Ectodermal cell (in vitro differentiated cells): ENCODE results near the gene MBNL1.

Source experiments
- H3K27ac ChIP-seq: 2 replicates; pipeline ENCODE4 v1.7.0; 2013; ENCODE audit warnings: mild to moderate bottlenecking, low read depth, low read length; ENCODE audit not compliant: insufficient read depth, poor library complexity, severe bottlenecking
- H3K27me3 ChIP-seq: 2 replicates; pipeline ENCODE4 v1.7.0; 2013; ENCODE audit warnings: mild to moderate bottlenecking, low read length; ENCODE audit not compliant: insufficient read depth, control insufficient read depth, poor library complexity, severe bottlenecking
- H3K36me3 ChIP-seq: one replicate; pipeline ENCODE4 v1.7.0; 2013; ENCODE audit warnings: low read length; ENCODE audit not compliant: control insufficient read depth, insufficient read depth
- H3K4me1 ChIP-seq: one replicate; pipeline ENCODE4 v1.7.0; 2013; ENCODE audit warnings: low read length; ENCODE audit not compliant: control insufficient read depth, insufficient read depth
- H3K4me3 ChIP-seq: 2 replicates; pipeline ENCODE4 v1.7.0; 2013; ENCODE audit warnings: low read depth, low read length, control low read depth; ENCODE audit not compliant: insufficient read depth
- H3K9me3 ChIP-seq: 2 replicates; pipeline ENCODE4 v1.7.0; 2013; ENCODE audit warnings: mild to moderate bottlenecking, low read length, moderate library complexity; ENCODE audit not compliant: control insufficient read depth
- WGBS, 2 experiments: methylation state at CpG; one replicate each; pipeline ENCODE4 v1.1.7; 2013; ENCODE audit warnings: missing lambda C conversion rate in 2 of 2; 5-methylcytosine and 5-hydroxymethylcytosine counted together

MBNL1 gene

DNA sequence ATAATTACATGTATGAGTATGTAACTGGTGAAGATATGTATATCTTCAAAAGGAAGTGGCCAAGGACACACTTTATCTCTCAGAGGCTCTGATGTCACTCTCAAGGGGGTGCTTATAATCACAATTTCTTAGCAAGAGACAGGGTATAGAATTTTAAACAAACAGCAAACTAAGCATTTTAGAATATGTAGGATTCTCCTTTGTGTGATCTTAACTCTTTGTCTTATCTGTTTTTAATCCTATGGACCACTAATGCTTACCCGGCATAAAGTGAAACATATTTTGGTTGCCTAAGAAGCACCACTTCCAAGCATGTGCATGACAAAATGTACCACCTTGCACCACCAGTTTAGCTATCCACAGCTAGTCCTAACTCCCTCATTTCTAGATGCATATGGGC is 8.2 kb upstream of the MBNL1 start:
- no peak overlapping the region for H3K27ac ChIP-seq
- H3K4me1 ChIP-seq, result peaks cover 4% of the 10 kb centered on the region
- 84 to 100% methylated on average over 1 of the region's 1 CpG for WGBS, 2 experiments
- peaks cover 7% of the 10 kb centered on the region for H3K27me3 ChIP-seq
- H3K9me3 ChIP-seq, result no peaks in the 10 kb centered on the region
- H3K4me3 ChIP-seq, result no peak overlapping the region
- H3K36me3 ChIP-seq, result no peaks in the 10 kb centered on the region

DNA sequence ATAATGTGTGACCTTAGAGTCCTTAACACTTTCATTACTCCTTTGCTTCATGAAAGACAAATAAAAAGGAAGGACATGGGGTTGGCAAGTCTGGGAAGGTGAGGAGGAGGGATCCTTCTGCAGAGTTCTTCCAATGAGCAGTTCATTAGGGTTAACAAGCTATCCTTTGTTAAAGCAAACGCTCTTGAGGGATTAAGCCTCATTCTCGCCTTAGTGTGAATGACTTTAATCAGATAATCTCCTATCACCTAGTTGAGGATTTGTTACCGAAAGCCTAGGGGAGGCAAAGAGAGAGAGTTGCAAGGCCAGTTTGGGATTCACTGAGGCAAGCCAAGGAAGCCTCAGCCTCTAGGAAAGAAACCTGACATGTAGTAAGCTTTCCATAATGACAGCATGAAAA is 7.4 kb upstream of the MBNL1 start:
- Histone ChIP-seq H3K9me3 (no peaks in the 10 kb centered on the region), H3K36me3 (no peaks in the 10 kb centered on the region), H3K4me1 (peaks cover 4% of the 10 kb centered on the region), H3K4me3 (no peak overlapping the region), H3K27ac (no peak overlapping the region), H3K27me3 (peaks cover 8% of the 10 kb centered on the region)
- 25 to 63% methylated on average over 1 to 3 of the region's 3 CpGs for WGBS, 2 experiments

DNA sequence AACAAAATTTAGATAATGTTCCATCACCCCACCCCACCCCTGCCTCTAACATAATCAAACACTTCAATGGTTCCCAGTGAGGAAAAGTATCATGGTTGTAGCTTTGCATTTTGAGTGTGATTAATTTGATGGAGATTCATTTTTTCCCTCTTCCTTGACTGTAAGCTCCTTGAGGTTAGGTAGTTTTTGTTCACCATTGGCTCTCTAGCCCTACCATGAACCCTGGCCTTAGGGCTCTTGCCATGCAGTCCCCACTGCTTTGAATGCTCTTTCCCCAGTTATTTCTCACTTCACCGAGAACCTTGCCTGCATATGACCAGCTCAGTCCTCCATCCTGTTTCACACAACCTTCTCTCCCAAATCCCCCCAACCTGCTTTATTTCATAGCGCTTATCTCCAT is 5.0 kb upstream of the MBNL1 start:
- Histone ChIP-seq H3K9me3 (no peaks in the 10 kb centered on the region), H3K4me3 (no peak overlapping the region), H3K27ac (no peak overlapping the region), H3K36me3 (no peaks in the 10 kb centered on the region), H3K27me3 (peaks cover 30% of the 10 kb centered on the region), H3K4me1 (peaks cover 4% of the 10 kb centered on the region)
- 82 to 90% methylated on average over 1 to 2 of the region's 2 CpGs for WGBS, 2 experiments

DNA sequence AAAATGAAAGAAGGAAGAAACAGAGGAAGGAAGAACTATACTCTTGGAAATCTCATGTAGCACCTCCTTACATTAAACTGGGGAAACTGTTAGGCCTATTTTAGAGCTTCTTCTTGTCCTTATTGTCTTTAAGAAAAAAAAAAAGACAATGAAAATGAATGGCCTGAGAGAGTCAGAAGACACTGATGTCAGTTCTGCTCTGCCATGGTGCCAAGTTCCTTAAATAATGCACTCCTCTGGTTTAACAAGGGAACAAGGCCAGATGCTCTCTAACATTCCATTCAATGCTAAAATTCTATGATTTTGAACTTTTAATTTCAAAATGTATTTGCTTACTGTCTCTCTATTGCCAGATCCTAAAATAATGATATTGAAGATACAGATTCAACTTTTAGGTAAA is 4.4 kb upstream of the MBNL1 start:
- Histone ChIP-seq H3K9me3 (no peaks in the 10 kb centered on the region), H3K4me1 (peaks cover 4% of the 10 kb centered on the region), H3K27ac (no peak overlapping the region), H3K4me3 (no peak overlapping the region), H3K36me3 (no peaks in the 10 kb centered on the region), H3K27me3 (peaks cover 30% of the 10 kb centered on the region)

DNA sequence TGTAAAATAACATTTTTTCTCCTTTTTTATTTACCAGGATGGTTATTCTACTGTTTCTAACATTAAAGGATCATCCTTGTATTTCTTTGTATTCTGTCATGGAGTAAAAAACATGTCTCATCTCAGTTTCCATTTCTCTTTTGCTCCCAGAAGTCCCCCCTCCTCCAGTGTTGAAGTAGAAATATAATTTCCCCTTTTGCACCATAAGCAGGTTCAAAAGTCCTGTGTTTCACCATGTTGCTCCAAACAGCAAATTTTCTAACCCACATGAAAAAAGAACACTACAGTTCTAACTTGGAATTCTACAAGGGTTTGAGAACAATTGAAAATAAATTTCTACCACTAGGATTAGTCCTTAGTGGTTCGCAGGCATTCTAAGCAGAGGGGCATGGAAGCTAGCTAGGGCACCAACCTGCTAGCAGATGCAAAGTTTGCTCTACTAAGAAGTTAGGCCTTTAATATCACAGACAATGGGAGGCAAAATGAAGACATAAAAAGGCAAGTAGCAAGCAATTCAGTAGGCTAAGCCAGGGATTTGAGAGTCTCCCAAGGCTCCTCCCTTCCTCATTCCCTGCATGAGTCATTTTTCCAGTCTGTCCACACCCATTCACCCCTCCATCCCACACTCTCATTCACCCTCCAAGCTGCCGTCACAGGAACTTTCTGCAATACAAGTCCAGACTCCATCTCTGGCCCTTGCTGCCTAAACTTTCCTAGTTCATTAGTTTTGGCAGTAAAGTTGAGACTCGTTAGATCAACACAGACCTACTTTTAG is 2.3 kb upstream of the MBNL1 start:
- Histone ChIP-seq H3K27ac (no peak overlapping the region), H3K4me1 (peaks cover 4% of the 10 kb centered on the region), H3K4me3 (no peak overlapping the region), H3K36me3 (no peaks in the 10 kb centered on the region), H3K9me3 (no peaks in the 10 kb centered on the region), H3K27me3 (peaks cover 35% of the 10 kb centered on the region)
- 85 to 91% methylated on average over 3 of the region's 3 CpGs for WGBS, 2 experiments

DNA sequence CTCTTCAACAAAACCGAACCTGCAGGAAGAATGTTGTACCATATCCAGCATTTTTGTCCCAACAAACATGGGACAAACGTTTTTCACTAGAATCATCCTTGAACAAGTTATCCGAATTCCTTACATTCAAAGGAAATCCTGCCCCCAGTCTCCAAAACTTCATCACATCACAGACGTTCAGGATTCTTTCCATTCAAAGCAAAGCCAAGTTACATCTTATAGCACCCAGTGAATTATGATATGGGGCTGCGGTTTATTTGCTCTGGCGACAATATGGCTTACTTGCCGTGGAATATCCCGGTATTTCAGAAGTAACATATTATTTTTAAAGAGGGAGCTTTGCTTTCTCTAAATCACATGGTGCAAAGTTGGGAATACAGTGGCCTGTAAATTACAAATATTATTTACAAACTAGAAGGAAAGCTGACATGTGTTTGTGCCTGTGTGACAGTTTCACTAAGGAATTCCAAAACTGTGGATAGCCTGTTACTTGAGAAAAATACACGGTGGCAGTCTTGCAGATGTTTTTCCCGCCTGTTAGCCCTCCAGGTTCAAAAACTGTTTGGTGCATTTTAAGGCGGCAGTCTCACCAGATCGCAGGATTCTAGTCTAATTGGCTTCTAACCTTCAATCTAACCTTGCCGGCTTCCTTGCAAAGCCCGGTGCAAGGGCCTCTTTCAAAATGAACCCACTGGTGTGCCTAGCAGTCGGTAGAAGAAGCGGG is 736 bp upstream of the MBNL1 start:
- no peaks in the 10 kb centered on the region for H3K36me3 ChIP-seq
- H3K27ac ChIP-seq, result peak overlapping the region; percentile 84
- WGBS, 2 experiments, result 45 to 51% methylated on average over 14 to 16 of the region's 16 CpGs
- peak overlapping the region; percentile 76 for H3K4me3 ChIP-seq
- H3K9me3 ChIP-seq, result no peaks in the 10 kb centered on the region
- peaks cover 27% of the 10 kb centered on the region for H3K27me3 ChIP-seq
- H3K4me1 ChIP-seq, result no peaks in the 10 kb centered on the region

DNA sequence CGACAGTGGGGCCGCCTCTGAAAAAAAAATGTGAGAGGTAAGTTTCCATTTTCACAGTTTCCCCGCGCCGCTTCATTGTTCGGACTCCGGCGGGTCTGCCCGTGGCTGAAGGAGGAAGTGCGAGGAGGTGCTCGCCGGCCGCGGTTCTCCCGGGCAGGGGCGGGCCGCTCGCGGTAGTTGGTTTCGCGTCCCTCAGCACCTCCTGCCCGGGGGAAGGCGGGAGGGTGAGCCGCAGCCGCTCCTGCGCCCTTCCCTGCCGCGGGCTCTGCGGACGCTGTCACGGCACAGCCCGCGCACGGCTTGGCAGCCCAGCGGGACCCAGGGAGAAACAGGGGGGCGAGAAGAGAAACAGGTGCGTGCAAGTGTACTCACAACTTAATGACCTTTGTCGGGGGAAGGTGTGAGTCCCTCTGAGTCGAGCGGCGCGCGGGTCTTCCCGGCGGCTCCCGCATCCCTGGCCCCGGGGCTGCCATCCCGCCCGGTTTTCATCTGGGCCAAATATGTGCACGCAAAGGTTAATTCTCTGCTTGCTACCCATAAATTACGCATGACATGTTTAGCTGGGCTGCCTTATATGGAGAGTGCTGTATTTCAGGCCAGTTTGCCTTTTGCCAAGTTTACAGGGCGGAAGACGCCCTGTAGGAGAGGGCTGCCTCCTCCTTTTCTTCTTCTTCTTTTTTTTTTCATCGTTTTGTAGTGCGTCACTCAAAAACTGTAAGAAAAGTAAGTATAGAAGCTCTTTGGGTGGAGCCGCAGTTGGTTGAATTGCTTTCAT is 514 bp downstream of the MBNL1 start:
- H3K27ac ChIP-seq, result peak overlapping the region; percentile 84
- H3K9me3 ChIP-seq, result no peaks in the 10 kb centered on the region
- H3K4me3 ChIP-seq, result peak overlapping the region; percentile 76
- no peaks in the 10 kb centered on the region for H3K4me1 ChIP-seq
- WGBS, 2 experiments, result 0% methylated on average over 55 to 56 of the region's 56 CpGs
- H3K36me3 ChIP-seq, result no peaks in the 10 kb centered on the region
- peaks cover 27% of the 10 kb centered on the region for H3K27me3 ChIP-seq

DNA sequence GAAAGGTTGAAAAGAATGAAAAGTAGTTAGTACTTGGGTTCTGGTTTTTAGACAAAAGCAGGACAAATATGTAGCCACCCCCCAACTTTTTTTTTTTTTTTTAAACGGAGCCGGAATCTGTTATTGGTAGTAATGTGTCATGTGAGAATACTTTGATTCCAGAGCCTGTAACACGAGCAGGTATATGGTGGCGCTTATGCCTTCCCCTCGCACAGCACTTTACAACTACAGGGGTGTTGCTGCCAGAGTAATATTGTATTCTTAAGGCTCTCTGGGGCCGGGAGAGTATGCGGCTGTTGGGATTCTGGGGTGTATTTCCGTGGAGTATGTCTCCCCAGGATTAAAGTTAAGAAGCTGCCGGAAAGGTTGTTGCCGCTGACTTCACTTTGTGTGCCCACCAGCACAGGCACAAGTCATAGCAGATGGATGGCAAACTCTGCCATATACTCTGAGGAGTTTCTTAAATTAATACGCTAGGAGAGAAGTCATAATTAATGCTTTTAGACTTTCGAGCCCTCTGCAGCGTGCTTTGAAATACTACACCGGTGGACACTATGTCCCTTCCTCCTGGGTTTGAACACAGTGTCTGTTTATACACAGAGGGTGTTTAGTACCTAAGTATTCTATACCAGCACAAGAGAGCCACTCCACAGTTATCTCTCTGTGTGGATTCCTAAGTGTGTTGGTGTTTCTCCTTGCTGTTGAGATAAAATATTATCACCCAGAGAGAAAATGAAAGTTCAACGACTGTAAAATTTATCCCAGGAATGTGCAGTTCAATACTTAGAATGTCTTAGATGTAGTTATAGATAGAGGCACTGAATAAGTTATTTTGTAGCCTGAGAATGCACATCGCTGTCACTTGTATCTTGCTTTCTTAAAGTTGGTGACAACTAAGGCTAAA is 1.4 kb downstream of the MBNL1 start:
- Histone ChIP-seq H3K27ac (no peak overlapping the region), H3K36me3 (no peaks in the 10 kb centered on the region), H3K4me3 (peak overlapping the region; percentile 76), H3K4me1 (peaks cover 2% of the 10 kb centered on the region), H3K9me3 (no peaks in the 10 kb centered on the region), H3K27me3 (peaks cover 27% of the 10 kb centered on the region)
- 15 to 19% methylated on average over 15 of the region's 16 CpGs for WGBS, 2 experiments

DNA sequence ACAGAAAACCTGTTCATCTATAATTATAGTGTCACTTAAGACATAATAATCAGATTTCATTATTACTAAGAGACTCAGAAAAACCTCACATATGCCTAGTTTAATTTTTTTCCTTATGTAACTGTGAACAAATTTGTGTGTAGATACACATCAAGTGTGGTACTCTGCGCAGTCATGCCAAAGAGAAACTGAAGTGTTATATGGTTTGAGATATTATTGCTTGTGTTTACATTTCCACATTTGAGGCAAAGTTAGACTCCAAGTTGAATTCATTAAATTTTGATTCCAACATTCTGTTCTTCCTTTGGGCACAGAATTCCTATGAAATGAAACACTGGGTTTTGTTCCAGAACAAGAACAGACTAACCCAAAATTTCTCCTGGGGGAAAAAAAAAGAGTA is 2.2 kb downstream of the MBNL1 start:
- WGBS, 2 experiments, result 100% methylated on average over 1 of the region's 1 CpG
- H3K9me3 ChIP-seq, result no peaks in the 10 kb centered on the region
- H3K27ac ChIP-seq, result no peak overlapping the region
- peaks cover 27% of the 10 kb centered on the region for H3K27me3 ChIP-seq
- no peak overlapping the region for H3K4me3 ChIP-seq
- H3K36me3 ChIP-seq, result no peaks in the 10 kb centered on the region
- peaks cover 5% of the 10 kb centered on the region for H3K4me1 ChIP-seq
